ENCODE measurements around the gene GNB1L. TPM values are rescaled to one million over a fixed set of nuclear protein-coding genes. Genes with fewer than 3 reads are reported as not detected.

The GNB1L gene
- total RNA-seq, 4 donors from 2014 or later = 4.8 to 8.7 (median 7.4) TPM

DNA sequence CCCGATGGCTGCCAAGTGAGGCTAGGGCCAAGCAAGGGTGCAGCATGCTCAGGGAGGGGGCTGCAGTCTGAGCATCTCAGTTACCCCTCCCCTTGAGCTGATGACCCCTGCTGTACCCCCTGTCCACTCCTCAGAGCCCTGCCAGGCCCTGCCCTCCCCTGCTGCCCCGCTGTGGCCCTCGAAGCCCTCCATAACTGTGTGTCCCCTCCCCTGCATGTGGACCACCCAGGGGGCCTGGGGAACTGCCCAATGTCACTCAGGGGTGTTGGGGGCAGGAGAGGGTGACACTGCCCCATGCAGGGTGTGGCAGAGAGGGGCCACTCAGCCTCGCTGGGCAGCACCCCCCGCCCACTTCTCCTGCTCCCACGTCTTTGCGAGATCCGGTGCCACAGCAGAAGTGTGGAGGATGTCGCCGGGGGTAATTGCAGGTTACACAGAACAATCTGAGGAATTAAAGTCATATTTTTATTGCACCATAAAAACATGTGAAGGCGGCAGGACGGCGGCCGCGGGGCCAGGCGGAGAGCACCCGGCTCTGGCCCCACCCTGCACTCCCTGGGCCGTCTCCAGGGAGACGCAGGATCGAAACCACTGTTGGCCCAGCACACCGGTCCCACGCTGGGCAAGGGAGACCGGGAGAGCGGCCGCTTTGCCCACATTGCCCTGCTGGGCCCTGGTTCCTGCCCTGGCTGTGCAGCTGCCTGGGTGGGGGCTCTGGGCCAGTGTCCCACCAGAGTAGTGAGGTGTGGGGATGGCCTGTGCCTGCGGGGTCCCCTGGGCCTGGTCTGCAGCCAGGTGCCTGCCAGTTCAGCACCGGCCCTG, 18.7 kb upstream of the GNB1L start:
- ATAC-seq = no peak
- no peak overlapping the region for H3K27ac ChIP-seq
- no peaks in the 10 kb centered on the region for H3K9me3 ChIP-seq
- no peaks in the 10 kb centered on the region for H3K4me1 ChIP-seq
- H3K36me3 ChIP-seq = peaks cover 0 to 39% of the 10 kb centered on the region in 2 donors
- H3K4me3 ChIP-seq = no peak overlapping the region
- WGBS, 2 donors (ENCODE audit: low coverage in 1 of 2) = 86% methylated on average over 10 of the region's 27 CpGs; no CpG with 5 or more reads in 1 of the 2 donors
- H3K27me3 ChIP-seq = no peaks in the 10 kb centered on the region
- TF ChIP-seq, protein P1, sequence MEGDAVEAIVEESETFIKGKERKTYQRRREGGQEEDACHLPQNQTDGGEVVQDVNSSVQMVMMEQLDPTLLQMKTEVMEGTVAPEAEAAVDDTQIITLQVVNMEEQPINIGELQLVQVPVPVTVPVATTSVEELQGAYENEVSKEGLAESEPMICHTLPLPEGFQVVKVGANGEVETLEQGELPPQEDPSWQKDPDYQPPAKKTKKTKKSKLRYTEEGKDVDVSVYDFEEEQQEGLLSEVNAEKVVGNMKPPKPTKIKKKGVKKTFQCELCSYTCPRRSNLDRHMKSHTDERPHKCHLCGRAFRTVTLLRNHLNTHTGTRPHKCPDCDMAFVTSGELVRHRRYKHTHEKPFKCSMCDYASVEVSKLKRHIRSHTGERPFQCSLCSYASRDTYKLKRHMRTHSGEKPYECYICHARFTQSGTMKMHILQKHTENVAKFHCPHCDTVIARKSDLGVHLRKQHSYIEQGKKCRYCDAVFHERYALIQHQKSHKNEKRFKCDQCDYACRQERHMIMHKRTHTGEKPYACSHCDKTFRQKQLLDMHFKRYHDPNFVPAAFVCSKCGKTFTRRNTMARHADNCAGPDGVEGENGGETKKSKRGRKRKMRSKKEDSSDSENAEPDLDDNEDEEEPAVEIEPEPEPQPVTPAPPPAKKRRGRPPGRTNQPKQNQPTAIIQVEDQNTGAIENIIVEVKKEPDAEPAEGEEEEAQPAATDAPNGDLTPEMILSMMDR (IDR thresholded peaks at IDR 0.05) = no peak
- TF ChIP-seq EP300 (IDR thresholded peaks at IDR 0.05) (no peak), POLR2AphosphoS5 (IDR thresholded peaks at IDR 0.05) (no peak), POLR2A (IDR thresholded peaks at IDR 0.05) (no peak)

DNA sequence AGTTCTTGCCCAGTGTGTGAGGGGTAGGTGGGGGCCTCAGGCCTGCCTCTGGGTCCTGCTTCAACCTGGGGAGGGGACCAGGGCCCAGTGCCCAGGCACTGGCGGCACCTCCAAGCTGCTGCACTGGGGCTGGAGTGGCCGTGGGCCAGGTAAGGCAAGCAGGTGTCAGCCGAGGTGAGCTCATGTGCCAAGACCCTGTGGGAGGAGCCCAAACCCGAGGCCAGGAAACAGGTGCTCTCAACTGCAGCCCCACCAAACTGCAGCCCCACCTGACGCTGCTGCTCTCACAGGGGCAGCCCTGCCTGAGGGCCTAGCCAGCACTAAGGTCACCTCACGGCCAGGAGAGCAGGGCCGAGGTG, 18.1 kb upstream of the GNB1L start:
- Histone ChIP-seq H3K4me3 (no peak overlapping the region), H3K4me1 (no peaks in the 10 kb centered on the region), H3K36me3 (peaks cover 0 to 33% of the 10 kb centered on the region in 2 donors), H3K27ac (no peak overlapping the region), H3K9me3 (no peaks in the 10 kb centered on the region), H3K27me3 (no peaks in the 10 kb centered on the region)
- WGBS, 2 donors (ENCODE audit: low coverage in 1 of 2) = no CpG with 5 or more reads among the region's 7 CpGs
- ATAC-seq = no peak
- TF ChIP-seq, protein P1 (IDR thresholded peaks at IDR 0.05) = no peak
- TF ChIP-seq EP300 (IDR thresholded peaks at IDR 0.05) = no peak
- TF ChIP-seq POLR2A (IDR thresholded peaks at IDR 0.05) = no peak
- TF ChIP-seq POLR2AphosphoS5 (IDR thresholded peaks at IDR 0.05) = no peak

DNA sequence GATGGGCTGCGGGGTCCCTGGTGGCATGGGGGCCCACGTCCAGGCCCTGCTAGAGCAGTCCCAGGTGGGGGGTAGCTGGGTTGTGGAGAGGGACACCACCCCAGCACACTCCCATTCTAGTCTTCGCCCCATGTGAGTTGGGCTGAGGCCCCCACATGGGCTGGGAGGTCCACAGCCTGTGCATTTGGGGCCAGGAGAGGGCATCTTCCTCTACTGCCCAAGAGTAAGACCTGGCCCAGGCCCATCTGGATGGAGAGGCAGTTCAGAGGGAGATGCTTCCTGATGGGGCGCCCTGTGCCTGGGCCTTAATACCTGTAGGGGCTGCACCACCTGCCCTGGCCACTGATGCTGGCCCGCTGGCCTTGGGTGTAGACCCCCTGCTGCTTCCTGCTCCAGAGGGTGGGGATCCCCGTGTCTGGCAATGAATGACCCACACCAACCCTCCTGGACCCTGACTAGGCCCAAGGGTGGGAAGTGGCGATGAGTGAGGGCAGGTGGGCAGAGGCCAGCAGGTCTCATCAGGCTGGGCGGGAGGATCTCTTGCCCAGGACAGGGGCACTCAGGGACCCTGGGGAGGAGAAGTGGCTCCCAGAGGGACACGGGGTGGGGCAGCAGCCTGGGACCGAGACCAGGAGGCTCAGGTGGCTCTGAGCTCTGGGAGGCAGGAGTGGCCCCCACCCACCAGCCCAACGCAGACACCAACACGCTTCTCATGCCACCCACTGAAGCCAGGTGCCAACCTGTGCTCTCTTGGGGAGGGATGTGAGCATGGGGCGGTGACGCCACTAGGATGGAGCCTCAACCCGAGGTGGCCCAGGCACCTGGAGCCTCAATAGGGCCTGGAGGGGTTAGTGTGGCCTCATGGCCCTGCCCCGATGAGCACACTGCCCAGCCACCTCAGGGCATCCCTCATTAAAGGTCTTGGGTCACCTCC, 17.4 kb upstream of the GNB1L start:
- TF ChIP-seq POLR2A (IDR thresholded peaks at IDR 0.05) (no peak), POLR2AphosphoS5 (IDR thresholded peaks at IDR 0.05) (no peak), EP300 (IDR thresholded peaks at IDR 0.05) (no peak)
- TF ChIP-seq, protein P1 (IDR thresholded peaks at IDR 0.05) = no peak
- WGBS, 2 donors (ENCODE audit: low coverage in 1 of 2) = 94% methylated on average over 6 of the region's 16 CpGs; no CpG with 5 or more reads in 1 of the 2 donors
- Histone ChIP-seq H3K27me3 (no peaks in the 10 kb centered on the region), H3K36me3 (peaks cover 0 to 26% of the 10 kb centered on the region in 2 donors), H3K4me1 (no peaks in the 10 kb centered on the region), H3K4me3 (no peak overlapping the region), H3K27ac (no peak overlapping the region), H3K9me3 (no peaks in the 10 kb centered on the region)
- ATAC-seq = no peak

- Histone ChIP-seq H3K27me3 (no peaks in the 10 kb centered on the region), H3K36me3 (peaks cover 0 to 18% of the 10 kb centered on the region in 2 donors), H3K27ac (no peak overlapping the region), H3K4me1 (no peaks in the 10 kb centered on the region), H3K9me3 (no peaks in the 10 kb centered on the region), H3K4me3 (no peak overlapping the region)
- WGBS, 2 donors (ENCODE audit: low coverage in 1 of 2) = 86% methylated on average over 5 of the region's 19 CpGs; no CpG with 5 or more reads in 1 of the 2 donors
- no peak for TF ChIP-seq POLR2AphosphoS5 (IDR thresholded peaks at IDR 0.05)
- ATAC-seq = no peak
Measured at GRCh38 chr22:19871023-19871844, 16.6 kb upstream of the GNB1L start.

Data from gastroesophageal sphincter (tissue), 4 donors.